Raji (cell line): ENCODE data around the gene CAD.
A peak's percentile ranks its signal among the peaks of the same experiment; 100 is the strongest.

ENCODE experiments used
- POLR2A ChIP-seq: IDR thresholded peaks from 2 replicates; pipeline ENCODE4 v1.6.1; 2011; ENCODE audit warnings: low read depth, low read length, control low read depth; ENCODE audit not compliant: insufficient read depth

CAD gene

DNA sequence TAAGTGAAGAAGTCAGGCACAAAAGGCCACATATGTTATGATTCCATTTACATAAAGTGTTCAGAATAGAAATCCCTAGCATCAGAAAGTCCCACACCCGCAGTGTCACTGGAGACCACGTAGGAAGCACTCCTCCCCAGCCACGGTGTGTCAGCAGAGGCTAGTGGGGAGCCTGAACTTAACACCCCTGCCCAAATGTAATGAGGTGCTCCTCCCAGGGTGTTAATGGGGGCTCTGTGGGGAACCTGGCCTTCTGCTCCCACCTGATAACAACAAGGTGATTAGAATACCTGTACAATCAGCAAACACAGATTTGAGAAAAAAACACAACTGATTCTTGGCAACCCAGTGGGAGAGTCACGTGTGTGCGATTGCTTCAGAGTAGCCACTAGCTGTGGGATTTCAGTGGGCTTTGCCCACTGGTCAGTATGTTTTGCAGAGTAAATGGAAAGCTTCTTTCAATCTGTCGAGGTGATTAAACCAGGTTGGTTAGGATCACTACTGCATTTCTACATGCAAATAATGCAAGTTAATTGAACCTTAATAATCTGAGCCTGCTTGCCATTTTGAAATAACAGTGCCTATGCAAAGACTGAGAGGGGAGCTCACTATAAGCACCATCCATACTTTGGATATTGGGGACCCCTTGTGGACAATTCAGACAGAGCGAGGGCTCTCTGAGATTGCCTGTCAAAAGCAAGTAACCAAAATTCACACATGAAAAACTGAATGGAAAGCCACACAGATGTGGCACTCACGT, 25.9 kb upstream of the CAD start:
- TF ChIP-seq POLR2A, result no peak

- no peak for TF ChIP-seq POLR2A
Measured at GRCh38 chr2:27194538-27195354, 22.4 kb upstream of the CAD start.

DNA sequence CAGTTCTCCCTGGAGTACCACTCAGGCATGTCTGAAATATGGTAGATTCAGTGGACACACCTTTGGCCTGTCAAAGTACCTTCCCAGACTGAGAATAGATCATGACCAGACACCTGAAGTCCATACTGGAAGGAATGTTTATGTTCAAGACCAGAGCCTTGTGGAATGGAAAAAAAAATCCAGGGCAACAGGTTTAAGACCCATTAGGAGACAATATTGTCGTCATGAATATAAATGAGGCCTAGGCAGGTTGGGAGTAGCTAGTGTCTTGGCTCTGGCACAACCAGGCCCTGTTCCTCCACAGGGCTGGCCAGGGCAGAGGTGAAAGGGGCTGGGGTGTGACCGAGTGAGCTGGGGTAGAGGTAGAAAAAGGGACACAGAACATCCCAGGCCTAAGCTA, 18.5 kb upstream of the CAD start:
- no peak for TF ChIP-seq POLR2A

DNA sequence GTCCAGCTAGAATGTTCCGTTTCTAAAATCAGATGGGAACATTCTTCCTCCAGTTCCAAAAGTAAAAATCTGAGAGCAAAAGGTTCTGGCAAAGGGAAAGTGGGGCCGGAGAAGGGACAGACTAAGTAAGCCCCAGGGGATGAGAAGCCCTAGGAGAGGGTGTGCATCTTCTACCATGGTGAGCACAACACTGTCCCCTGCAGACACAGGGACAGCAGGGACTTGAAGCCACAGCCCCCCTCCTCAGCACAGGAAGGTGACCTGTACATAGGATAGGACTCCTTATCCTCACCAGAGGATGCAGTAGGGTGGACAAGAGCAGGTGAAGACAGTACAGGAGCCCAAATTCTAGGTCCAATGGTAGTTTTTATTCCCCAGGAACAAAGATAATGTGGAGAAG, 17.9 kb upstream of the CAD start:
- no peak for TF ChIP-seq POLR2A

GRCh38 chr2:27201675-27202074, 15.5 kb upstream of the CAD start:
- no peak for TF ChIP-seq POLR2A

DNA sequence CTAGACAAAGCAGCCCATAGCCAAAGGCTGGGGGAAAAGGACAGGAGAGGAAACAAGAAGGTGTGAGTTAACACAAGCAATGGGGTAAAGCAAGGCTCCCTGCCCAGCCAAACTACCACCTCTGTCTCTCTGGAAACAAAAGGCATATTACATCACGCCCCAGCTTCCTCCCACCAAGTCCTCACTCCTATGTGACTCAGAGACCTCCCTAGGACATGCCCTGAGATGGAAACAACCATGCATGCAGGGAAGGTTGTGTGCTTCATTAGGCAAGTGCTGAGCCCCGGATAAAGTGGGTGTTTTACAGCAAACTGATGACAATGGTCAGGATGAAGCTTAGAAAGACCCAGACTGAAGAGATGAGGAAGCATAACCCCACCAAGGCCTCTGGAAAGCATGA, 14.3 kb upstream of the CAD start:
- TF ChIP-seq POLR2A, result no peak

DNA sequence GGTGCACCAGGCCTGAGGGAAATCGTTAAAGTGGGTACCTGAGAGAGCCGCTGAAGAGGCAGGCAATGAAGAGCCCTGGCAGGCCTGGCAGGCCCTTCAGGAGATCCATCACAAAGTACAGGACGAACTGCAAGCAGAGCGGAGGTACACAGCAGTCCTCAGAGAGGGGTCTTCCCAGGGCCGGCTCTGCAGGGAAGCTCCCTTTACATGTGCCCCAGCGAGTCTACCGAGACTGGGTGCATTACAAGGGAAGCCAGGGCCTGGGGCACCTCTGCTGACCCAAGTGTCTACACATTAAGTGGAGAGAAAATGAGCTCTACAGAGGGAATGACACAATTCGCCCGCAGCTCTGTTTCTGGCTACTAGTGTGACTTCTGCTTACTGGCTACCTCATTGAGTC, 13.4 kb upstream of the CAD start:
- TF ChIP-seq POLR2A, result no peak

- no peak for TF ChIP-seq POLR2A
Measured at GRCh38 chr2:27204566-27204965, 12.6 kb upstream of the CAD start.

- no peak for TF ChIP-seq POLR2A
Measured at GRCh38 chr2:27205206-27205605, 12.0 kb upstream of the CAD start.

- TF ChIP-seq POLR2A, result no peak
Measured at GRCh38 chr2:27206346-27206745, 10.8 kb upstream of the CAD start.

- TF ChIP-seq POLR2A, result no peak
Measured at GRCh38 chr2:27208486-27209050, 8.6 kb upstream of the CAD start.

GRCh38 chr2:27209621-27210401, 7.4 kb upstream of the CAD start:
- no peak for TF ChIP-seq POLR2A

DNA sequence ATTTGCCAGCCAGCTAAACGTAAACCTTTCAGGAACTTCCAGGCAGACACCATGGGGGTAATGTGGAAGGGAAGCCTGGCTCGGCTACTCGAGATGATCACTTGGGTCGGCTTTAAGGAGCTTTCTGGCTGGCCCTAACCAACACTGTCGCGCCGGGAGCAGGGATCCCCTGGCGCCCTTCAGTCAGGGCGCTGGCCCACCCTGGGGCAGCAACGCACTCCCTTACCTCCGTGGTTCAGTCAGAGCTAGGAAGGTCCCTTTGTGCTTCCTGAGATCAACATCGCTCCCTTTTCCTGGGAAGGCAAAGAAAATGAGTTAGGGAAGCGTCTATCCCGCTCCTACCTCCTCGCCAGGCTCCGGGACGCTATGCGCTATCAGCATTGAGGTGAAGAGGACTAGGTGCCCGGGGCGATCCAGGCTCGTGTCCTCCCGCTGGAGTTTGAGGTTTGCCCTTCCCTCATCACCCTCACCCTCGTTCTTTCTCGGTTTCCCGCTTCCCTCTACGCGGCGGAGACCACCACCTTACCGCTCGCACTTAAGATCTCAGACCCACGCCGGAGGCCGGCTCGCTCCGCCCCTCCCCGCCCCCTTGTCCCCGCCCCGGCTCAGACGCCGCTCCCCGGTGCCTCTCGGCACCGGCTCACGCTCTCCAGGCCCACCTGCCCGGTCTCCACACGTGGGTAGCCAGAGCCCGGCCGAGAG, 5.8 kb upstream of the CAD start:
- peak; percentile 48 for TF ChIP-seq POLR2A

DNA sequence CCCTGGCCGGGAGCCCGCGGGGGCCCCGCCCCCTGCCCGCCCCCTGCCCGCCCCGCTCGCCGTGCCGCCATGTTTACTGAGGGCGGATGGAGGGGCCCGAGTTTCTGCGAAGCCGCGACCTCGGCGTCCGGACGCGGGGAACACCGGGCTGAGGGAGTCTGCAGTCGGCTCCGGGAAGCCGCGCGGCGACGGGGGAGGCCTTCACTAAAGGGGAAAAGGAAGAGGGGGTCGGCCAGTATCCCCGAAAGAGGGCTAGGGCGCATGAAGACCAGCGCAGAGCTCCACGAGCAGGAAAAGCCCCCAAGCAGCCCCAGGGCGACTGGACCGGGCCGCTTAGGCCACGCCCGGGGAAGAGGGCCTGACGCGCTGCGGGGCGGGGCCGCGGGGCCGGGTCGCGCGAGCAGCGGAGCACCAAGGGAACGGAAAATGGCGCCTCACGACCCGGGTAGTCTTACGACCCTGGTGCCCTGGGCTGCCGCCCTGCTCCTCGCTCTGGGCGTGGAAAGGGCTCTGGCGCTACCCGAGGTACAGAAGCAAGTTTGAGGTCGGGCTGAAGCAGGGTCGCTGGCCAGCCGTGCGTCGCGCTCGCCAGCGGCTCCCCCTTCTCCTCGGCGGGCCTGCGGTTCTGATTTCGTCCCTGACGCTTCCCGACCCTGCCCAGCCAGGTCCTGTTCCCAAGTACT, 5.1 kb upstream of the CAD start, which contains the start of the genes ATRAID and SLC5A6:
Gene ATRAID (plus strand): TSS at position 99 of the 683 bp plus-strand sequence. CDS start 328 bp downstream, at position 427.
Gene SLC5A6 (minus strand): TSS at position 326 of the 683 bp plus-strand sequence. CDS start 4,618 bp downstream, outside the sequence.
- peak; percentile 91 for TF ChIP-seq POLR2A
